Activated CD4-positive, alpha-beta T cell treated with anti-CD3 and anti-CD28 coated beads for 36 hours (primary cell): ENCODE measurements around the gene MAP3K4. TPM values are rescaled to one million over a fixed set of nuclear protein-coding genes. Genes with fewer than 3 reads are reported as not detected.

ENCODE experiments used
- ATAC-seq: fragments of 200-7000 bp; cut with Tn5 transposase; one replicate; pipeline ENCODE4 v1.10.0; 2021; ENCODE audit warnings: mild to moderate bottlenecking, moderate library complexity
- CTCF ChIA-PET: fragments of 350-600 bp; sonication (Branson Sonifier 250); formaldehyde crosslinking; loops from one replicate; lab custom pipeline; 2021; ENCODE audit warnings: antibody characterized with exemption; lab: Charles Lee
- POLR2A ChIA-PET: fragments of 350-600 bp; sonication (Branson Sonifier 250); formaldehyde crosslinking; loops from one replicate; lab custom pipeline; 2021; ENCODE audit warnings: antibody characterized with exemption, inconsistent platforms; lab: Charles Lee
- DNase-seq: peaks from one replicate; pipeline ENCODE4 v3.0.0-alpha.2; 2020
- H3K27ac Mint-ChIP-seq: one replicate; pipeline ENCODE4 v1.8.0; 2021; ENCODE audit warnings: mixed read lengths
- H3K27me3 Mint-ChIP-seq: one replicate; pipeline ENCODE4 v1.8.0; 2021; ENCODE audit warnings: mixed read lengths
- H3K36me3 Mint-ChIP-seq: one replicate; pipeline ENCODE4 v1.8.0; 2021; ENCODE audit warnings: low read depth, mixed read lengths
- H3K4me1 Mint-ChIP-seq: one replicate; pipeline ENCODE4 v1.8.0; 2021; ENCODE audit warnings: mixed read lengths
- H3K4me3 Mint-ChIP-seq: one replicate; pipeline ENCODE4 v1.8.0; 2021; ENCODE audit warnings: mild to moderate bottlenecking, moderate library complexity, mixed read lengths
- H3K9me3 Mint-ChIP-seq: one replicate; pipeline ENCODE4 v1.8.0; 2021; ENCODE audit warnings: low read depth, mixed read lengths
- intact Hi-C, 2 experiments: fragments of 100-400 bp; cut with DNase I in 1 of 2; cut with micrococcal nuclease in 1 of 2; formaldehyde crosslinking; loops; one replicate each; pipeline versions ENCODE4 v1.14.2 to v1.15.1; 2022 to 2024; cut with DNase I, micrococcal nuclease
- total RNA-seq, 2 experiments: library from RNA; stranded (reverse); gene quantifications; one replicate each; pipeline ENCODE4 v1.2.3, GENCODE V29; 2021

Gene MAP3K4
- total RNA-seq, 2 experiments from 2014 or later: 45.3 to 61.2 TPM

- no peaks in the 10 kb centered on the region for H3K27me3 Mint-ChIP-seq
- H3K4me3 Mint-ChIP-seq: no peak overlapping the region
- no peak overlapping the region for H3K27ac Mint-ChIP-seq
- H3K36me3 Mint-ChIP-seq: peaks cover 14% of the 10 kb centered on the region
- DNase-seq: no peak
- no peaks in the 10 kb centered on the region for H3K9me3 Mint-ChIP-seq
- POLR2A ChIA-PET: no interaction called here
- H3K4me1 Mint-ChIP-seq: no peaks in the 10 kb centered on the region
- ATAC-seq: no peak
- intact Hi-C loops: no loop called here
- CTCF ChIA-PET: interaction anchor here (1.1 kb wide), 1 partner anchor 146 kb away, joined by 3 read pairs; no protein-coding TSS in a partner anchor
Measured at GRCh38 chr6:161138543-161139303, 147.2 kb downstream of the MAP3K4 start.

- Mint-ChIP-seq H3K27ac (no peak overlapping the region), H3K27me3 (no peaks in the 10 kb centered on the region), H3K36me3 (peaks cover 14% of the 10 kb centered on the region), H3K9me3 (no peaks in the 10 kb centered on the region), H3K4me1 (no peaks in the 10 kb centered on the region), H3K4me3 (no peak overlapping the region)
- no peak for DNase-seq
- intact Hi-C loops: no loop called here
- no peak for ATAC-seq
- ChIA-PET CTCF (no interaction called here), POLR2A (no interaction called here)
Measured at GRCh38 chr6:161139304-161139765, 147.8 kb downstream of the MAP3K4 start.

GRCh38 chr6:161139766-161140553, 148.4 kb downstream of the MAP3K4 start:
- H3K27me3 Mint-ChIP-seq: no peaks in the 10 kb centered on the region
- intact Hi-C loops: no loop called here
- CTCF ChIA-PET: interaction anchor here (1.1 to 1.4 kb wide), 2 partner anchors 29 to 231 kb away, joined by 3 to 8 read pairs; no protein-coding TSS in a partner anchor

GRCh38 chr6:161140554-161140875, 148.9 kb downstream of the MAP3K4 start:
- ATAC-seq (no peak), DNase-seq (no peak)
- intact Hi-C loops: no loop called here
- no peaks in the 10 kb centered on the region for H3K9me3 Mint-ChIP-seq
- CTCF ChIA-PET: interaction anchor here (1.1 to 1.4 kb wide), 2 partner anchors 29 to 230 kb away, joined by 3 to 8 read pairs; no protein-coding TSS in a partner anchor
- no peak overlapping the region for H3K4me3 Mint-ChIP-seq
- no peak overlapping the region for H3K27ac Mint-ChIP-seq
- H3K27me3 Mint-ChIP-seq: no peaks in the 10 kb centered on the region
- peaks cover 14% of the 10 kb centered on the region for H3K36me3 Mint-ChIP-seq
- no peaks in the 10 kb centered on the region for H3K4me1 Mint-ChIP-seq
- POLR2A ChIA-PET: no interaction called here

More at GRCh38 chr6:161139766-161140553, 148.4 kb downstream of the MAP3K4 start:
- DNase-seq: no peak
- POLR2A ChIA-PET: no interaction called here
- H3K9me3 Mint-ChIP-seq: no peaks in the 10 kb centered on the region
- no peaks in the 10 kb centered on the region for H3K4me1 Mint-ChIP-seq
- H3K4me3 Mint-ChIP-seq: no peak overlapping the region
- no peak for ATAC-seq
- no peak overlapping the region for H3K27ac Mint-ChIP-seq
- peaks cover 14% of the 10 kb centered on the region for H3K36me3 Mint-ChIP-seq

GRCh38 chr6:161141173-161141572, 149.6 kb downstream of the MAP3K4 start:
- intact Hi-C loops: no loop called here
- ChIA-PET POLR2A (no interaction called here), CTCF (interaction anchor here (0.7 to 1.4 kb wide), 3 partner anchors 30 to 812 kb away, joined by 3 to 8 read pairs (median 3); no protein-coding TSS in a partner anchor)
- H3K27ac Mint-ChIP-seq: no peak overlapping the region
- no peaks in the 10 kb centered on the region for H3K27me3 Mint-ChIP-seq
- no peaks in the 10 kb centered on the region for H3K4me1 Mint-ChIP-seq
- no peaks in the 10 kb centered on the region for H3K9me3 Mint-ChIP-seq
- no peak for DNase-seq
- ATAC-seq: no peak
- H3K4me3 Mint-ChIP-seq: no peak overlapping the region
- peaks cover 13% of the 10 kb centered on the region for H3K36me3 Mint-ChIP-seq

GRCh38 chr6:161142957-161143296, 151.4 kb downstream of the MAP3K4 start:
- intact Hi-C loops: no loop called here
- Mint-ChIP-seq H3K27ac (no peak overlapping the region), H3K9me3 (no peaks in the 10 kb centered on the region), H3K4me1 (no peaks in the 10 kb centered on the region), H3K36me3 (peaks cover 5% of the 10 kb centered on the region), H3K4me3 (no peak overlapping the region), H3K27me3 (no peaks in the 10 kb centered on the region)
- no peak for DNase-seq
- CTCF ChIA-PET: no interaction called here
- no peak for ATAC-seq
- POLR2A ChIA-PET: interaction anchor here (0.6 kb wide), 1 partner anchor 53 kb away, joined by 8 read pairs; no protein-coding TSS in a partner anchor

GRCh38 chr6:161143663-161144430, 152.3 kb downstream of the MAP3K4 start:
- Mint-ChIP-seq H3K36me3 (peaks cover 5% of the 10 kb centered on the region), H3K4me1 (no peaks in the 10 kb centered on the region), H3K27me3 (no peaks in the 10 kb centered on the region), H3K9me3 (no peaks in the 10 kb centered on the region), H3K27ac (no peak overlapping the region), H3K4me3 (no peak overlapping the region)
- intact Hi-C loops: no loop called here
- POLR2A ChIA-PET: no interaction called here
- no peak for ATAC-seq
- CTCF ChIA-PET: no interaction called here
- DNase-seq: no peak

GRCh38 chr6:161150136-161150535, 158.6 kb downstream of the MAP3K4 start:
- POLR2A ChIA-PET: no interaction called here
- no peak overlapping the region for H3K27ac Mint-ChIP-seq
- DNase-seq: no peak
- intact Hi-C loops: loop anchor here in 1 of 2 experiments (5.0 kb wide), 1 partner anchor 222 kb away; no protein-coding TSS in a partner anchor
- CTCF ChIA-PET: interaction anchor here (0.8 to 2.3 kb wide), 3 partner anchors 61 to 224 kb away, joined by 4 to 8 read pairs (median 4); no protein-coding TSS in a partner anchor
- no peaks in the 10 kb centered on the region for H3K36me3 Mint-ChIP-seq
- H3K4me1 Mint-ChIP-seq: no peaks in the 10 kb centered on the region
- no peaks in the 10 kb centered on the region for H3K27me3 Mint-ChIP-seq
- H3K4me3 Mint-ChIP-seq: no peak overlapping the region
- ATAC-seq: no peak
- H3K9me3 Mint-ChIP-seq: no peaks in the 10 kb centered on the region

GRCh38 chr6:161150566-161150965, 159.0 kb downstream of the MAP3K4 start:
- DNase-seq (no peak), ATAC-seq (no peak)
- Mint-ChIP-seq H3K9me3 (no peaks in the 10 kb centered on the region), H3K36me3 (no peaks in the 10 kb centered on the region), H3K27me3 (no peaks in the 10 kb centered on the region), H3K4me1 (no peaks in the 10 kb centered on the region), H3K4me3 (no peak overlapping the region), H3K27ac (no peak overlapping the region)
- CTCF ChIA-PET: interaction anchor here (2.3 kb wide), 1 partner anchor 220 kb away, joined by 8 read pairs; no protein-coding TSS in a partner anchor
- POLR2A ChIA-PET: no interaction called here
- intact Hi-C loops: loop anchor here in 1 of 2 experiments (5.0 kb wide), 1 partner anchor 222 kb away; no protein-coding TSS in a partner anchor

- CTCF ChIA-PET: interaction anchor here (2.3 kb wide), 1 partner anchor 220 kb away, joined by 8 read pairs; no protein-coding TSS in a partner anchor
- no peak overlapping the region for H3K27ac Mint-ChIP-seq
- H3K27me3 Mint-ChIP-seq: no peaks in the 10 kb centered on the region
- no peaks in the 10 kb centered on the region for H3K9me3 Mint-ChIP-seq
- ATAC-seq: no peak
- POLR2A ChIA-PET: no interaction called here
- H3K4me3 Mint-ChIP-seq: no peak overlapping the region
- H3K36me3 Mint-ChIP-seq: no peaks in the 10 kb centered on the region
- DNase-seq: no peak
- H3K4me1 Mint-ChIP-seq: no peaks in the 10 kb centered on the region
- intact Hi-C loops: loop anchor here in 1 of 2 experiments (5.0 kb wide), 1 partner anchor 221 kb away; no protein-coding TSS in a partner anchor
Measured at GRCh38 chr6:161151059-161151645, 159.6 kb downstream of the MAP3K4 start.
